ENCODE results near the gene SPPL3. TPM values are rescaled to one million over a fixed set of nuclear protein-coding genes. Genes with fewer than 3 reads are reported as not detected.

Gene SPPL3
- total RNA-seq, 2 experiments from 2014 or later = 19.8 to 22.2 TPM

- Mint-ChIP-seq H3K4me3 (no peak overlapping the region), H3K36me3 (ENCODE audit: low read depth) (no peaks in the 10 kb centered on the region), H3K4me1 (ENCODE audit: low read depth) (peaks cover 49% of the 10 kb centered on the region), H3K27ac (no peak overlapping the region), H3K27me3 (ENCODE audit: low read depth) (no peaks in the 10 kb centered on the region), H3K9me3 (no peaks in the 10 kb centered on the region)
- intact Hi-C loops (cut with micrococcal nuclease) = loop anchor here (2.0 kb wide), 1 partner anchor 31 kb away; no protein-coding TSS in a partner anchor
- CTCF ChIA-PET = no interaction called here
- peak; percentile 41 for DNase-seq
Measured at GRCh38 chr12:120887253-120888043, 16.7 kb downstream of the SPPL3 start.

DNA sequence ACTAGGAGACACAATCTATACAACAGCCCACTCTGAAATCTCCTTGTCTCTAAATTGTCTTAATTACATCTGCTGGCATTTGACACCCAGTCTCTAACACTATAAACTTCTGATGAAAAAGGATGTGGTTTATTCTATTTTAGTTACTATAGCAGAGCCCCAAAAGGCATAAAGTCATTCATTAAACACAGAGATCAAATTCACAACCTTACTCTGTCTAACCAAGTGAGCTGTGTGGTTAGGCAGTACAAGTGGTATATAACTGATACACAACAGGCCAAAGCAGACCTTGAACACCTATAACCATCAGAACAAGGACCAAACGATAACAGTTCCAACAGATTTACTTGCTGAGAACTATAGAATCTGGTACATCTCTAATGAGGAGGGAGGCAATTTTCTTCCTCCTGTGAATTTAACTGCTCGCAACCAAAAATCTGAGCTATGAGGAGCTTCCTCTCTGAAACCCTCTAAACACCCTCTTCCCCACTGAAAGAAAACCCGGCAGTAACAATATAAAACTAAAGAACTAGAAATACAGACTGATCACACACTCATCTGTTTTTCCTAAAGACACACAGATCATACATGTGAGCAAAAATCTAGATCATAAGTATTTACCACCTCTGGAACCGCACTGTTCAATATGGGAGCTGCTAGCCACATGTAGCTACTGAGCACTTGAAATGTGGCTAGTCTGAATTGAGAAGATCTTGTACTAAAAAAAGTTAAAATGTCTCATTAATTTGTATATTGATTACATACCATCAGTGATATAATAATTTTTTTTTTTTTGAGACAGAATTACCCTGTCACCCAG is 17.7 kb downstream of the SPPL3 start:
- intact Hi-C loops (cut with micrococcal nuclease) = loop anchor here (2.0 kb wide), 1 partner anchor 30 kb away; no protein-coding TSS in a partner anchor
- CTCF ChIA-PET = interaction anchor here (0.6 to 1.5 kb wide), 5 partner anchors 8 to 74 kb away, joined by 3 to 7 read pairs (median 3); no protein-coding TSS in a partner anchor
- no peak for DNase-seq
- H3K9me3 Mint-ChIP-seq = no peaks in the 10 kb centered on the region
- no peaks in the 10 kb centered on the region for H3K36me3 Mint-ChIP-seq (ENCODE audit: low read depth)
- peak overlapping the region; percentile 30 for H3K27ac Mint-ChIP-seq
- no peak overlapping the region for H3K4me3 Mint-ChIP-seq
- H3K4me1 Mint-ChIP-seq (ENCODE audit: low read depth) = peaks cover 42% of the 10 kb centered on the region
- H3K27me3 Mint-ChIP-seq (ENCODE audit: low read depth) = no peaks in the 10 kb centered on the region

DNA sequence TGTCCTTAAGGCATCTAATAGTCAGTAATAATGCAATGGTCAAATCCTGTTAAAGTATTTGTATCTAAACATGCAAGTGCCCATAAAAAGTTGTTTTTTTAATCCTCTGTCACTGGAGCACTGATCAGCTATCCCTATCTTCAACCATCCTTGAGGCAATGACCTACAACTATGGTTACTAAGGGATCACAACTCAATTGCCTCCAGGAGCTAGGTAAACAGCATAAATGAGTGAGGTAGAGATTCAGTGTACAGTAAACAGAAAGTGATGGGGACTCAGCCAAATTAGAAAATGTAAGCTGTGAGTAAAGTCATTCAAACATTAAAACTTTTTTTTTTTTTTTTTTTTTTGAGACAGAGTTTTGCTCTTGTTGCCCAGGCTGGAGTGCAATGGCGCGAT is 18.6 kb downstream of the SPPL3 start:
- peaks cover 45% of the 10 kb centered on the region for H3K4me1 Mint-ChIP-seq (ENCODE audit: low read depth)
- no peaks in the 10 kb centered on the region for H3K27me3 Mint-ChIP-seq (ENCODE audit: low read depth)
- CTCF ChIA-PET = interaction anchor here (0.7 to 1.5 kb wide), 4 partner anchors 29 to 170 kb away, joined by 3 to 7 read pairs (median 4); no protein-coding TSS in a partner anchor
- no peak for DNase-seq
- intact Hi-C loops (cut with micrococcal nuclease) = no loop called here
- no peak overlapping the region for H3K4me3 Mint-ChIP-seq
- H3K27ac Mint-ChIP-seq = no peak overlapping the region
- H3K9me3 Mint-ChIP-seq = no peaks in the 10 kb centered on the region
- H3K36me3 Mint-ChIP-seq (ENCODE audit: low read depth) = no peaks in the 10 kb centered on the region

DNA sequence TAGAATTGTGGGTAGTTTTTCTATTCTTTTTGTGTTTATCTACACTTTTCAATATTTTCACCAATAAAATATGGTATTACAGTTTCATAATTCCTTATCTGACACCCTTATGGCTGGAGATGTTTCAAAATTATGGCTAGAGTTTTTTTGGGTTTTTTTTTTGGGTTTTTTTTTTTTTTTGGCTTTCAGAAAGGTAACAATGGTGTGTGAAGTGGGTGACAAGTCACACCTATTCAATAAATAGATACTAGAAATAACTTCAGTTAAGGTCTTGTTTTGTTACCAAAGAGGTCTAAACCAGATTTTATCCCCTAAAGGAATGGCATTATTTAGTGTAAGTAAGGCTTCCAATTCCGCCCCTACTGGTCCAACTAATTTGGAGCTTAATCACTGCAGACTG is 19.5 kb downstream of the SPPL3 start:
- Mint-ChIP-seq H3K27me3 (ENCODE audit: low read depth) (no peaks in the 10 kb centered on the region), H3K9me3 (no peaks in the 10 kb centered on the region), H3K4me3 (no peak overlapping the region), H3K4me1 (ENCODE audit: low read depth) (peaks cover 51% of the 10 kb centered on the region), H3K36me3 (ENCODE audit: low read depth) (no peaks in the 10 kb centered on the region), H3K27ac (no peak overlapping the region)
- CTCF ChIA-PET = no interaction called here
- DNase-seq = no peak
- intact Hi-C loops (cut with micrococcal nuclease) = no loop called here

DNA sequence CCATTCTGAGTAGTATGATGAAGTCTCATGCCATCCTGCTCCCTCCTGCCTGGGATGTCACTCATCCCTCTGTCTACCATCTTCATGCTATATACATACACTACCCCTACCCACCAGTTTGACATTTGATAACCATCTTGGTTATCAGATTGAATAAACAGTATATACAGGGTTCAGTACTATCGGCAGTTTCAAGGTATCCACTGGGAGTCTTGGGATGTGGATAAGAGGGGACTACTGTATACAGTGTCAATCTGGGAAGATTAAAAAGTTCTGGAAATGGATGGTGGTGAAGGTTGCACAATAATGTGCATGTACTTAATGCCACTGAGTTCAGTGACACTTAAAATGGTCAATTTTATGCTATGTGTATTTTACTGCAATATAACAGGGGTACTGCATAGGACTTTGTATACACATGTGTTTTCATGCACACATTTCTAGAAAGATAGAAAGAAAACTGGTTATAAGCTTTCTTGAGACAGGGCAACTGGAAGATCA is 22.1 kb downstream of the SPPL3 start:
- H3K9me3 Mint-ChIP-seq = peaks cover 1% of the 10 kb centered on the region
- DNase-seq = no peak
- H3K4me1 Mint-ChIP-seq (ENCODE audit: low read depth) = peaks cover 40% of the 10 kb centered on the region
- no peak overlapping the region for H3K4me3 Mint-ChIP-seq
- no peaks in the 10 kb centered on the region for H3K27me3 Mint-ChIP-seq (ENCODE audit: low read depth)
- CTCF ChIA-PET = interaction anchor here (0.5 kb wide), 1 partner anchor 238 kb away, joined by 3 read pairs; no protein-coding TSS in a partner anchor
- H3K36me3 Mint-ChIP-seq (ENCODE audit: low read depth) = peaks cover 3% of the 10 kb centered on the region
- no peak overlapping the region for H3K27ac Mint-ChIP-seq
- intact Hi-C loops (cut with micrococcal nuclease) = no loop called here

- CTCF ChIA-PET = interaction anchor here (0.7 to 1.1 kb wide), 3 partner anchors 15 to 76 kb away, joined by 3 to 4 read pairs (median 4); no protein-coding TSS in a partner anchor
- H3K27me3 Mint-ChIP-seq (ENCODE audit: low read depth) = no peaks in the 10 kb centered on the region
- intact Hi-C loops (cut with micrococcal nuclease) = no loop called here
- no peak overlapping the region for H3K27ac Mint-ChIP-seq
- H3K36me3 Mint-ChIP-seq (ENCODE audit: low read depth) = peaks cover 3% of the 10 kb centered on the region
- DNase-seq = no peak
- peaks cover 36% of the 10 kb centered on the region for H3K4me1 Mint-ChIP-seq (ENCODE audit: low read depth)
- H3K9me3 Mint-ChIP-seq = peaks cover 1% of the 10 kb centered on the region
- no peak overlapping the region for H3K4me3 Mint-ChIP-seq
Measured at GRCh38 chr12:120879718-120880300, 24.3 kb downstream of the SPPL3 start.

GRCh38 chr12:120879102-120879501 is 25.1 kb downstream of the SPPL3 start:
- no peaks in the 10 kb centered on the region for H3K27me3 Mint-ChIP-seq (ENCODE audit: low read depth)
- H3K27ac Mint-ChIP-seq = no peak overlapping the region
- DNase-seq = no peak
- no peak overlapping the region for H3K4me3 Mint-ChIP-seq
- H3K4me1 Mint-ChIP-seq (ENCODE audit: low read depth) = peaks cover 36% of the 10 kb centered on the region
- peaks cover 3% of the 10 kb centered on the region for H3K36me3 Mint-ChIP-seq (ENCODE audit: low read depth)
- H3K9me3 Mint-ChIP-seq = peaks cover 1% of the 10 kb centered on the region
- intact Hi-C loops (cut with micrococcal nuclease) = no loop called here
- CTCF ChIA-PET = interaction anchor here (0.7 to 1.6 kb wide), 6 partner anchors 7 to 83 kb away, joined by 3 to 4 read pairs (median 3); no protein-coding TSS in a partner anchor

- Mint-ChIP-seq H3K36me3 (ENCODE audit: low read depth) (peaks cover 3% of the 10 kb centered on the region), H3K27ac (no peak overlapping the region), H3K9me3 (peaks cover 1% of the 10 kb centered on the region), H3K4me3 (no peak overlapping the region), H3K27me3 (ENCODE audit: low read depth) (no peaks in the 10 kb centered on the region), H3K4me1 (ENCODE audit: low read depth) (peaks cover 47% of the 10 kb centered on the region)
- no peak for DNase-seq
- intact Hi-C loops (cut with micrococcal nuclease) = no loop called here
- CTCF ChIA-PET = no interaction called here
Measured at GRCh38 chr12:120874547-120875245, 29.5 kb downstream of the SPPL3 start.

DNA sequence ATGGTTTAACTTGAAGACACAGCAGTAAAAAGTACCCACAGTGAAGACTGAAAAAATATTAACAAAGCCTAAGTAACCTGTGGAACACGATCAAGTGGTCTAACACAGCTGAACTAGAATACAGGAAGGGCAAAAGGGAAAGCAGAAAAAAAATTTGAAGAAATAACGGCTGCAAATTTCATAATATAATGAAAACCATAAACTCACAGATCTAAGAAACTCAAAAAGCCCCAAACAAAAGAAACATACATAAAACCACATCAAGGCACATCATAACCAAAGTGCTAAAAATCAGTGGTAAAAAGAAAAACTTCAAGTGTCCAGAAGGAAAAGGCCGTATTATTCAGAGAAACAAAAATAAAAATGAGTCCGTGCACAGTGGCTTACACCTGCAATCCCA is 30.9 kb downstream of the SPPL3 start:
- intact Hi-C loops (cut with micrococcal nuclease) = no loop called here
- no peaks in the 10 kb centered on the region for H3K27me3 Mint-ChIP-seq (ENCODE audit: low read depth)
- no peaks in the 10 kb centered on the region for H3K36me3 Mint-ChIP-seq (ENCODE audit: low read depth)
- CTCF ChIA-PET = no interaction called here
- peaks cover 45% of the 10 kb centered on the region for H3K4me1 Mint-ChIP-seq (ENCODE audit: low read depth)
- DNase-seq = no peak
- no peak overlapping the region for H3K4me3 Mint-ChIP-seq
- no peak overlapping the region for H3K27ac Mint-ChIP-seq
- H3K9me3 Mint-ChIP-seq = no peaks in the 10 kb centered on the region

GRCh38 chr12:120872487-120872886 is 31.7 kb downstream of the SPPL3 start:
- Mint-ChIP-seq H3K27ac (no peak overlapping the region), H3K4me1 (ENCODE audit: low read depth) (peaks cover 45% of the 10 kb centered on the region), H3K4me3 (no peak overlapping the region), H3K27me3 (ENCODE audit: low read depth) (no peaks in the 10 kb centered on the region), H3K36me3 (ENCODE audit: low read depth) (no peaks in the 10 kb centered on the region), H3K9me3 (no peaks in the 10 kb centered on the region)
- CTCF ChIA-PET = interaction anchor here (0.6 kb wide), 1 partner anchor 239 kb away, joined by 3 read pairs; no protein-coding TSS in a partner anchor
- no peak for DNase-seq
- intact Hi-C loops (cut with micrococcal nuclease) = no loop called here

- Mint-ChIP-seq H3K4me3 (no peak overlapping the region), H3K27ac (no peak overlapping the region), H3K27me3 (ENCODE audit: low read depth) (no peaks in the 10 kb centered on the region), H3K9me3 (no peaks in the 10 kb centered on the region), H3K36me3 (ENCODE audit: low read depth) (no peaks in the 10 kb centered on the region), H3K4me1 (ENCODE audit: low read depth) (peaks cover 47% of the 10 kb centered on the region)
- DNase-seq = no peak
- intact Hi-C loops (cut with micrococcal nuclease) = no loop called here
- CTCF ChIA-PET = interaction anchor here (1.4 to 1.8 kb wide), 2 partner anchors 13 to 224 kb away, joined by 5 to 6 read pairs; no protein-coding TSS in a partner anchor
Measured at GRCh38 chr12:120870415-120870814, 33.7 kb downstream of the SPPL3 start.
